Measurements from ENCODE around the gene THBS3.
"Not testable (repeated sequence)": the region's sequence is repeated elsewhere in the genome, so short reads cannot be mapped to it uniquely, and the experiment has no call there.

Gene THBS3

GRCh38 chr1:155232001-155232978 lies 24.6 kb upstream of the THBS3 start:
- H3K36me3 ChIP-seq (ENCODE audit: insufficient read depth, low read depth, low read length); H3K4me1 ChIP-seq (ENCODE audit: insufficient read depth, low read length); H3K27ac ChIP-seq (ENCODE audit: low read length); H3K4me3 ChIP-seq (ENCODE audit: low read length); H3K27me3 ChIP-seq (ENCODE audit: insufficient read depth, low read length); H3K9me3 ChIP-seq (ENCODE audit: insufficient read depth, low read depth, low read length); H3K9ac ChIP-seq (ENCODE audit: low read depth, low read length): not testable (repeated sequence)

DNA sequence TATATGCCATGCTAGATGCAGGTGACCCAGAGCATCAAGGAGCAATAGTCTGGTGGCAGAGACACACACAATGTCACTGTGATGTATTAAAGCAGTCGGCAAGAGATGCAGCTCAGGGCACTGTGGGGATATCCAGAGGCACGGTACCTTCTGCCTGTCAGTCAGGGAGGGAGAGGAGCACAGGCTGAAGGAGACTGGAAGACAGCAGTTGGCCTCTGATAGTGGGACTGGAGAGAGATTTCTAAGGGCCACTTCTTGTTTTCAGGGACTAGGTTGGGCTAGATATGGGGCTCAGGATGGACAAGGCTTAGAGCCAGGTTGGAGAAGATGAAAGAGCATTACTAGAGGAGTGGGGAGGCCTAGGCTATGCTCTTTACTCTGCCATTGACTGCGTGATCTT lies 23.6 kb upstream of the THBS3 start:
- not testable (repeated sequence) for H3K9ac ChIP-seq (ENCODE audit: low read depth, low read length); H3K4me3 ChIP-seq (ENCODE audit: low read length); H3K27ac ChIP-seq (ENCODE audit: low read length); H3K9me3 ChIP-seq (ENCODE audit: insufficient read depth, low read depth, low read length); H3K27me3 ChIP-seq (ENCODE audit: insufficient read depth, low read length); H3K4me1 ChIP-seq (ENCODE audit: insufficient read depth, low read length); H3K36me3 ChIP-seq (ENCODE audit: insufficient read depth, low read depth, low read length)

- H3K9ac ChIP-seq (ENCODE audit: low read depth, low read length) = peak overlapping the region; percentile 87
- peak overlapping the region; percentile 83 for H3K27ac ChIP-seq (ENCODE audit: low read length)
- peaks cover 4% of the 10 kb centered on the region for H3K4me1 ChIP-seq (ENCODE audit: insufficient read depth, low read length)
- H3K27me3 ChIP-seq (ENCODE audit: insufficient read depth, low read length) = peaks cover 10% of the 10 kb centered on the region
- no peaks in the 10 kb centered on the region for H3K9me3 ChIP-seq (ENCODE audit: insufficient read depth, low read depth, low read length)
- peaks cover 10% of the 10 kb centered on the region; the same call in 1 of the 2 replicates for H3K36me3 ChIP-seq (ENCODE audit: insufficient read depth, low read depth, low read length)
- H3K4me3 ChIP-seq (ENCODE audit: low read length) = peak overlapping the region; percentile 95
Observed at GRCh38 chr1:155228096-155228427, 20.4 kb upstream of the THBS3 start.

DNA sequence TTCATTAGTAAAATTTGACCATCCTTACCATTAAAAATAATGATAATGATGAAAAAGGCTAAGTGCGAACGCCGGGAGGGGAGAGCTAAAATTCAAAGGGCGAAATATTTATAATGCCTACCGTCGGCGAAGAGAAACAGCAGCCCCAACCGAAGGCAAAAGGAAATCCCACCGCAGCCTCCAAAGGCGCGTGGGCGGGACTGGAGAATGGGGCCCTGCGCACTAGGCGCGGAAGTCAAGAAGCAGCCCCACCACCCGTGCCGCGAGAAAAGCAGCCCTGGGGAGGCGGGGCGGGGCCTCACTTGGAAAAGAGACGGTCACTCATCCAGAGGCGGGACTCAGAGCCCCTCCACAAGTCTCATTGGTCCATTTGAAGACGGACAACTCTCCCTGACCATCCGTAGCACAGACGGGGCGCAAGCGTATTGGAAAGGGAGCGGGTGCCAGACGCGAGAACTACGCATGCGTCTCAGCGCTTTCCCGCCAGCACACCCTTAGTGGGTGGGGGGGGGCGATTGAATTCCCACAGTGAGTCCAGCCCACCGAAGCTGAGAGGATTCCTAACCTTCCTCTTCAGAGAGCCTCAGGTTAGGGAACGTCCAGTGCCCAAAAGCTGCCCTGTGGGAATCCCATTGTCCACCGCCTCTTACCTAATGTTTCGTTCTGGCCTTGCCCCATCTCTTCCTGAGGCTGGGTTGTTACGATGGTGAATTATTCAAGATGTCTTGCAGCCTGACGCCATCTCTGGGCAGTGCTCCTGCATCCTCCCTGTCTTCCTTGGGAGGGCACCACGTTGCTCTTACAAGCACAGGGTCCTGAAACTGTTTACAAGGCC lies 19.8 kb upstream of the THBS3 start:
- peak overlapping the region; percentile 97 for H3K9ac ChIP-seq (ENCODE audit: low read depth, low read length)
- H3K9me3 ChIP-seq (ENCODE audit: insufficient read depth, low read depth, low read length) = no peaks in the 10 kb centered on the region
- H3K27me3 ChIP-seq (ENCODE audit: insufficient read depth, low read length) = peaks cover 10% of the 10 kb centered on the region
- peaks cover 4% of the 10 kb centered on the region for H3K4me1 ChIP-seq (ENCODE audit: insufficient read depth, low read length)
- peak overlapping the region; percentile 95 for H3K4me3 ChIP-seq (ENCODE audit: low read length)
- peaks cover 10% of the 10 kb centered on the region; the same call in 1 of the 2 replicates for H3K36me3 ChIP-seq (ENCODE audit: insufficient read depth, low read depth, low read length)
- H3K27ac ChIP-seq (ENCODE audit: low read length) = peak overlapping the region; percentile 93

DNA sequence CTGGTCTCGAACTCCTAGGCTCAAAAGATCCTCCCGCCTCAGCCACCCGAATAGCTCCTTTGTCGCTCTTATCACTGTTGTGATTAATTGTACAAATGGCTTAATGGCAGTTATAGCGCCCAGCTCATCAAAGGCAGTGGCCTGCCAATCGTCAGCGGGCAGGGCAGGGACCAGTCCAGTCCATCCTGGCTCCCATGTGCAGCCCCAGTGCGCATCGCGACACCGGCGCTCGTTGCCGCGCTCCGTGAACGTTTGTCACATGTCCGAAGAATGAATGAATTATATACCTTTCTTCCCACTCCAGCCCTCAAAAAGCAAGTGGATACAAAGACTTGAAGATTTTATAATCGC lies 19.2 kb upstream of the THBS3 start:
- Histone ChIP-seq H3K27ac (ENCODE audit: low read length) (peak overlapping the region; percentile 93), H3K9me3 (ENCODE audit: insufficient read depth, low read depth, low read length) (no peaks in the 10 kb centered on the region), H3K9ac (ENCODE audit: low read depth, low read length) (peak overlapping the region; percentile 97), H3K36me3 (ENCODE audit: insufficient read depth, low read depth, low read length) (peaks cover 10% of the 10 kb centered on the region; the same call in 1 of the 2 replicates), H3K27me3 (ENCODE audit: insufficient read depth, low read length) (peaks cover 10% of the 10 kb centered on the region), H3K4me3 (ENCODE audit: low read length) (peak overlapping the region; percentile 95), H3K4me1 (ENCODE audit: insufficient read depth, low read length) (peaks cover 4% of the 10 kb centered on the region)

DNA sequence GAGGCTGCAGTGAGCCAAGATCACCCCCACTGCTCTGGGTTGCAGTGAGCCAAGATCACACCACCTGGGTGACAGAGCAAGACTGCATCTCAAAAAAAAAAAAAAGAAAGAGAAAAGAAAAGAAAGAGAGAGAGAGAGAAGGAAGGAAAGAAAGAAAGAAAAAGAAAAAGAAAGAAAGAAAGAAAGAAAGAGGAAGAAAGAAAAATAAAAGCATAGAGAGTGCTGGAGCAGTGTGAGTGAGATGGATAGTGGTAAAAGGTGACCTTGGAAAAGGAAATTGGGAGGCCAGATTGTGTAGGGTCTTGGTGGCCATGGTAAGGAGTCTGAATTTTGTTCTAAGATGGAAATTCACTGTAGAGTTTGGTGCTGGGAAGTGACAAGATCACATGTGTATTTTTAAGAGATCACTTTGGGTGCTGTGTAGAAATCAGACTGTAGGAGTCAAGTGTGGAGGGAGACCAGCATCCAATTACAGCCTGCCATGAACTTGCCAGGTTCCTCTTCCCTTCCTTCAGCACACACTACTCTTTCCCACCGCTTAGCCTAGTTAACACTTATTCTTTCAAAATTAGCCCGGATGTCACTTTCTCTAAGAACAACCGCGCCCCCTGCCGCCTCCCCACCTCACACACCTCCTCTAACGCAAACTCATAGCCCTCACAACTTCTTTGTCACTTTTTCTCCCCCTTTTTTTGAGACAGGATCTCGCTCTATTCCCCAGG lies 18.7 kb upstream of the THBS3 start:
- peaks cover 10% of the 10 kb centered on the region for H3K27me3 ChIP-seq (ENCODE audit: insufficient read depth, low read length)
- H3K4me1 ChIP-seq (ENCODE audit: insufficient read depth, low read length) = peaks cover 4% of the 10 kb centered on the region
- H3K27ac ChIP-seq (ENCODE audit: low read length) = peak overlapping the region; percentile 93
- H3K9ac ChIP-seq (ENCODE audit: low read depth, low read length) = peak overlapping the region; percentile 97
- H3K9me3 ChIP-seq (ENCODE audit: insufficient read depth, low read depth, low read length) = no peaks in the 10 kb centered on the region
- H3K4me3 ChIP-seq (ENCODE audit: low read length) = peak overlapping the region; percentile 95
- peaks cover 10% of the 10 kb centered on the region; the same call in 1 of the 2 replicates for H3K36me3 ChIP-seq (ENCODE audit: insufficient read depth, low read depth, low read length)

- H3K27me3 ChIP-seq (ENCODE audit: insufficient read depth, low read length); H3K27ac ChIP-seq (ENCODE audit: low read length); H3K36me3 ChIP-seq (ENCODE audit: insufficient read depth, low read depth, low read length); H3K9ac ChIP-seq (ENCODE audit: low read depth, low read length); H3K4me3 ChIP-seq (ENCODE audit: low read length); H3K4me1 ChIP-seq (ENCODE audit: insufficient read depth, low read length); H3K9me3 ChIP-seq (ENCODE audit: insufficient read depth, low read depth, low read length): not testable (repeated sequence)
Observed at GRCh38 chr1:155225404-155225759, 17.7 kb upstream of the THBS3 start.

DNA sequence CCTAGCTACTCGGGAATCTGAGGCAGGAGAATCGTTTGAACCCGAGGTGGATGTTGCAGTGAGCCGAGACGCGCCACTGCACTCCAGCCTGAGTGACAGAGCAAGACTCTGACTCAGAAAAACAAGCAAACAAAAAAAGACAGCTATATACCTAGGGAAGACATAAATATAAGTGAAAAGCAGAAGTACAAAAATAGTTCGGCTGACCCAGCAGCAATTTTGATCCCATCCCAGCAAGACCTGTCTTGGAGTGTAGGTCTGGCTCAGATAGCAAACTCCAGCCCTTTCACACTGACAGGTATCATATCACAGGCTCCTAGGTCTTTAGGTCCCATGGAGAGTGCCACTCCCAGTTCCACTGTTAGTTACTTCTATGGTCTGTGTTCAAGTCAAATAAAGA lies 15.3 kb upstream of the THBS3 start:
- H3K4me3 ChIP-seq (ENCODE audit: low read length) = no peak overlapping the region
- H3K9ac ChIP-seq (ENCODE audit: low read depth, low read length) = no peak overlapping the region

DNA sequence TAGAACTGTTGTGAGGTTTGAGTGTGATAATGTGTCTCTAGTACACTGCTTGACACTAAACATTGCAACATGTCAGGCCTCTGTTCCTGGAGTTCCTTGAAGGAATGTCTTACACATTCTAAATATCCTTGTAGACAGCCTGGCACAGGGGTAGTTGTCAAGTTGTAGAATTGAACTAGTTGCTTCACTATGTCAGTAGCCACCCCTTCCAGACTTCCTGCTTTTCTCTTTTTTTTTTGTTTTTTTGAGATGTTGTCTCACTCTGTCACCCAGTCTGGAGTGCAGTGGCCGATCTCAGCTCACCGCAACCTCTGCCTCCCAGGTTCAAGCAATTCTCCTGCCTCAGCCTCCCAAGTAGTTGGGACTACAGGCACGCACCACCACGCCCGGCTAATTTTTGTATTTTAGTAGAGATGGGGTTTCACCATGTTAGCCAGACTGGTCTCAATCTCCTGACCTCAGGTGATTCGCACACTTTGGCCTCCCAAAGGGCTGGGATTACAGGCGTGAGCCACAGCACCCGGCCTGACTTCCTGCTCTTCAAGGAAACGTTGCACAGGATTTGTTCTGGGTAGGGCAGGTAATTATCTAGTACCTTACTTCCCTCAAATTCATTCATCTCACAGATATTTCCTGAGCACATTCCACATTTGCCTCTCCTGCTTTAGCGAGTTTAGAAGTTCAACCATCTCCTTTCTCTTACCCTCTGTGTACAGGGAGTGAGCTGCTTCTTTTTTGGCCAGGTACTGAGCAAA lies 12.7 kb upstream of the THBS3 start:
- not testable (repeated sequence) for H3K9ac ChIP-seq (ENCODE audit: low read depth, low read length); H3K27me3 ChIP-seq (ENCODE audit: insufficient read depth, low read length); H3K4me3 ChIP-seq (ENCODE audit: low read length); H3K36me3 ChIP-seq (ENCODE audit: insufficient read depth, low read depth, low read length); H3K27ac ChIP-seq (ENCODE audit: low read length); H3K9me3 ChIP-seq (ENCODE audit: insufficient read depth, low read depth, low read length); H3K4me1 ChIP-seq (ENCODE audit: insufficient read depth, low read length)

More for the DNA sequence above, 15.3 kb upstream of the THBS3 start:
- no peaks in the 10 kb centered on the region for H3K27me3 ChIP-seq (ENCODE audit: insufficient read depth, low read length)
- H3K4me1 ChIP-seq (ENCODE audit: insufficient read depth, low read length) = peaks cover 3% of the 10 kb centered on the region
- H3K27ac ChIP-seq (ENCODE audit: low read length) = no peak overlapping the region
- no peaks in the 10 kb centered on the region for H3K9me3 ChIP-seq (ENCODE audit: insufficient read depth, low read depth, low read length)
- H3K36me3 ChIP-seq (ENCODE audit: insufficient read depth, low read depth, low read length) = peaks cover 10% of the 10 kb centered on the region; the same call in 1 of the 2 replicates

- Histone ChIP-seq H3K9me3 (ENCODE audit: insufficient read depth, low read depth, low read length) (no peaks in the 10 kb centered on the region), H3K27ac (ENCODE audit: low read length) (no peak overlapping the region), H3K27me3 (ENCODE audit: insufficient read depth, low read length) (no peaks in the 10 kb centered on the region), H3K4me3 (ENCODE audit: low read length) (0 out of 2 replicates have a peak overlapping the region, but pooled peaks have one; percentile 6), H3K4me1 (ENCODE audit: insufficient read depth, low read length) (no peaks in the 10 kb centered on the region; the same call in none of the 2 replicates), H3K9ac (ENCODE audit: low read depth, low read length) (no peak overlapping the region), H3K36me3 (ENCODE audit: insufficient read depth, low read depth, low read length) (peaks cover 6% of the 10 kb centered on the region; the same call in 1 of the 2 replicates)
Observed at GRCh38 chr1:155219592-155220031, 11.9 kb upstream of the THBS3 start.

All from iPS-20b (cell line).